Stimulated activated effector memory CD8-positive, alpha-beta T cell treated with anti-CD3 and anti-CD28 coated beads, Interleukin-12 subunit alpha, Interleukin-12 subunit beta, amount 100 ng/mL, for 72 hours (primary cell): ENCODE measurements around the gene RPGRIP1.
"Not testable (repeated sequence)": the region's sequence is repeated elsewhere in the genome, so short reads cannot be mapped to it uniquely, and the experiment has no call there.

ENCODE experiments used
- ATAC-seq: fragments of 150-1000 bp; cut with Tn5 transposase; 2 replicates; pipeline ENCODE4 v1.10.0; 2021
- DNase-seq, 2 donors: peaks; one replicate each; pipeline ENCODE4 v3.0.0; 2021 to 2022; ENCODE audit warnings: low spot score in 2 of 2
- H3K27ac Mint-ChIP-seq: one replicate; pipeline ENCODE4 v1.8.0; 2022; ENCODE audit warnings: mild to moderate bottlenecking, mixed read lengths
- H3K36me3 Mint-ChIP-seq: one replicate; pipeline ENCODE4 v1.8.0; 2022; ENCODE audit warnings: mild to moderate bottlenecking, mixed read lengths
- H3K4me1 Mint-ChIP-seq: one replicate; pipeline ENCODE4 v1.8.0; 2022; ENCODE audit warnings: mixed read lengths
- H3K4me3 Mint-ChIP-seq: one replicate; pipeline ENCODE4 v1.8.0; 2022; ENCODE audit warnings: mild to moderate bottlenecking, mixed read lengths
- H3K9me3 Mint-ChIP-seq: one replicate; pipeline ENCODE4 v1.8.0; 2022; ENCODE audit warnings: mixed read lengths

The RPGRIP1 gene

GRCh38 chr14:21255385-21256101, 24.3 kb upstream of the RPGRIP1 start:
- H3K27ac Mint-ChIP-seq, result peak overlapping the region; percentile 57
- ATAC-seq (no peak), DNase-seq (no peak)
- H3K9me3 Mint-ChIP-seq, result no peaks in the 10 kb centered on the region
- peak overlapping the region; percentile 96 for H3K4me3 Mint-ChIP-seq
- peaks cover 100% of the 10 kb centered on the region for H3K36me3 Mint-ChIP-seq
- peaks cover 64% of the 10 kb centered on the region for H3K4me1 Mint-ChIP-seq

GRCh38 chr14:21256102-21256447, 23.8 kb upstream of the RPGRIP1 start:
- not testable (repeated sequence) for H3K9me3 Mint-ChIP-seq, DNase-seq, ATAC-seq
- Mint-ChIP-seq H3K4me3 (peak overlapping the region; percentile 96), H3K36me3 (peaks cover 100% of the 10 kb centered on the region), H3K4me1 (peaks cover 61% of the 10 kb centered on the region), H3K27ac (peak overlapping the region; percentile 73)

- Mint-ChIP-seq H3K4me3 (peak overlapping the region; percentile 96), H3K9me3 (no peaks in the 10 kb centered on the region), H3K27ac (peak overlapping the region; percentile 73), H3K36me3 (peaks cover 100% of the 10 kb centered on the region), H3K4me1 (peaks cover 61% of the 10 kb centered on the region)
- ATAC-seq (no peak), DNase-seq (no peak)
Observed at GRCh38 chr14:21256539-21257393, 23.1 kb upstream of the RPGRIP1 start.

GRCh38 chr14:21257394-21257909, 22.4 kb upstream of the RPGRIP1 start:
- Mint-ChIP-seq H3K9me3 (no peaks in the 10 kb centered on the region), H3K27ac (peak overlapping the region; percentile 73), H3K4me1 (peaks cover 61% of the 10 kb centered on the region), H3K36me3 (peaks cover 100% of the 10 kb centered on the region), H3K4me3 (peak overlapping the region; percentile 96)
- DNase-seq, result no peak
- ATAC-seq, result peak; percentile 57

GRCh38 chr14:21258005-21258888, 21.6 kb upstream of the RPGRIP1 start:
- peaks cover 100% of the 10 kb centered on the region for H3K36me3 Mint-ChIP-seq
- peak; percentile 68 for ATAC-seq
- peak overlapping the region; percentile 73 for H3K27ac Mint-ChIP-seq
- DNase-seq, result no peak
- peak overlapping the region; percentile 96 for H3K4me3 Mint-ChIP-seq
- peaks cover 68% of the 10 kb centered on the region for H3K4me1 Mint-ChIP-seq
- H3K9me3 Mint-ChIP-seq, result no peaks in the 10 kb centered on the region

DNA sequence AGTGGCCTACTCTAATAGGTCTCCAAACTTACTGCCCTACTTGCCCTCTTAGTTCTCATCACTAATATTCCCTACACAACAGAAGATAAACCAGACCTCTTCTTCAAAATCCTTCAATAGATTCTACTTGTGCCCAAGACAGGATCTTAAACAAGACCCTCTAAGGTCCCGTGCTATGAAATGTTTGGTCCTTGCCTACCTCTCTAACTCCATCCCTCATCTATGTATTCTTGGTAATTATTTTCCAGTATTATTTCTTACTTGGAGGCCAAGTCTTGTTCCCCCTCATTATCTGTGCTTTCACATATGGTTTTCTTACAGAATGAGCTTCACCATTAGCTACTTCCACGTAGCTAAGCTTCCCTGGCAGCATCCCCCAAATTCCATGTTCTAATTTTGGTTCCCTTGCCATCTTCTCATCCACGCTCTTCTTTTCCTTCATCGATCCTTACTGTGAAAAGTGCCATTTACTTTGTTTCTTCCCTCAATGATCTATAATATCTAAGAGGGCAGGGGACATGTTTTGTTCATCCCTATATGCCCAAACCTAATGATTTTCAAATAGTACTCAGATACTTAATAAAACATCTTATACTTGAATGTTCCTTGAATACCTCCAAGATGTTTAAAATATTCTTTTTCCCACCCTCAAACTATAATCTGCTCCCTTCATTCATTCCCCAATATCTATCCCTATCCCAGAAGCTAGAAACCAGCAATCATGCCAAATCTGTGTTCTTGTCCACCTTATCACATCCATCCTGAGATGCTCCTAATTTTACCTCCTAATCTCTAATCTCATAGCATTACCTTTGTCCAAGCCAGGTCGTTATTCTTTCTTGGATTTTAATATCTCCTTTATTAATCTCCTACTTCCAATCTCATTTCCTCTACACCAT, 20.7 kb upstream of the RPGRIP1 start:
- peak overlapping the region; percentile 71 for H3K27ac Mint-ChIP-seq

DNA sequence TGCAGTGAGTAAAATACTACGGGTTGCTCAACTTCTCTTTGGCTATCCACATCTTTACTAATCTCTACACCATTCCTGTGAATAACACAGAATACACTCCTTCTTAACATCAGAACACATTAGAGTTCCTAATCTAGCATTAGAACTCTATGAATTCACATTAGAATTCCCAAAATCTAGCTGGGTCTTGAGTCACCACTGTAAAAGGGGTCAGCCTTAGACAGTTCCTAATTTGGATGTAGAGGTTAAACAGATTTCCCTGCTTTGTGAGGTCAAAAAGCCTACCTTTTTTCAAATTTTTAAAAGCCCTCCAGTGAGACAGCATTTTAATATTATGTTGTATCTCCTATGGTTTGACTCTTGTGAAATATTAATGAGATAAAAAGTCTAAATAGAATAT, 18.1 kb upstream of the RPGRIP1 start:
- DNase-seq (no peak), ATAC-seq (no peak)
- Mint-ChIP-seq H3K9me3 (no peaks in the 10 kb centered on the region), H3K36me3 (peaks cover 100% of the 10 kb centered on the region), H3K27ac (peak overlapping the region; percentile 100), H3K4me3 (peak overlapping the region; percentile 96), H3K4me1 (peaks cover 75% of the 10 kb centered on the region)

More for the DNA sequence above, 20.7 kb upstream of the RPGRIP1 start:
- Mint-ChIP-seq H3K4me3 (peak overlapping the region; percentile 96), H3K4me1 (peaks cover 77% of the 10 kb centered on the region), H3K9me3 (no peaks in the 10 kb centered on the region), H3K36me3 (peaks cover 100% of the 10 kb centered on the region)
- ATAC-seq, result no peak
- DNase-seq, result no peak

- H3K4me3 Mint-ChIP-seq, result peak overlapping the region; percentile 96
- H3K36me3 Mint-ChIP-seq, result peaks cover 100% of the 10 kb centered on the region
- H3K27ac Mint-ChIP-seq, result peak overlapping the region; percentile 100
- H3K4me1 Mint-ChIP-seq, result peaks cover 74% of the 10 kb centered on the region
- no peaks in the 10 kb centered on the region for H3K9me3 Mint-ChIP-seq
- no peak for ATAC-seq
- DNase-seq, result no peak
Observed at GRCh38 chr14:21262410-21262809, 17.5 kb upstream of the RPGRIP1 start.

DNA sequence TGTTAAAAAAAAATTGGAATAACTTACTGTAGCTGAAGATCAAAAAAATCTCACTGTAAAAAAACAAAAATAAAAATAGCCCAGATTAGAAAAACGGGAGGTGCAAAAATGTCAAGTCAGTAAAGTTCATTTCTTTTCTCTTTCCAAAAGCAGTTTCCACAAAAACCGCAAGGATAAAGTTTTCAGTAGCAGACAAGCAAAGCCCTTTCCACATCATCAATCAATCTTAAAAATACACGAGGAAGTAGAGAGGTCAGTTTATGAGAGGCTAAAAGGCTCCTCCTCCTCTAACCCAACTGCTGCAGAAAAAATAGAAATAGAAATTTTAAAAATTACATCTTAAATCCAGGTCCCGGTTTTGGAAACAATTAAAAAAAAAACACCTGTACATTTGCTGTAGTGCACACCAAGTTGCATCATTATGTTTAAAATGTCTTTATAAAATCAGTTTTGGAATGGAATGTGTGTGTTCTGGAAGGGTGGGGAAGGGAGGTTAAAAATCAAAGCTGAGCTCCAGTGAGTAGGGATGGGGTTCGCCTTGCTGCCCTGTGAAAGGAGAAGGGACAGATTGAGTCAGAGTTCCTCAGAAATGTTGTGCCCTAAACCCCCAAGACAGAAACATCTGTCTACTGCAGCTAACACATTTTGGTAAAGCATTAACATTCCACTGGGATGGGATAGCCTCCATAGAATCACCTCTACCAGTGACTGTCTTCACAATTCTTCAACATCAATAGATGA, 16.4 kb upstream of the RPGRIP1 start:
- H3K27ac Mint-ChIP-seq, result peak overlapping the region; percentile 100

GRCh38 chr14:21264025-21264801, 15.7 kb upstream of the RPGRIP1 start:
- Mint-ChIP-seq H3K4me1 (peaks cover 64% of the 10 kb centered on the region), H3K27ac (peak overlapping the region; percentile 100), H3K9me3 (no peaks in the 10 kb centered on the region), H3K4me3 (peak overlapping the region; percentile 96), H3K36me3 (peaks cover 100% of the 10 kb centered on the region)
- peak; percentile 86 for ATAC-seq
- DNase-seq, result no peak

More for the DNA sequence above, 16.4 kb upstream of the RPGRIP1 start:
- peak; percentile 25 for ATAC-seq
- Mint-ChIP-seq H3K4me1 (peaks cover 69% of the 10 kb centered on the region), H3K9me3 (no peaks in the 10 kb centered on the region), H3K36me3 (peaks cover 100% of the 10 kb centered on the region), H3K4me3 (peak overlapping the region; percentile 96)
- no peak for DNase-seq

- Mint-ChIP-seq H3K4me3 (peak overlapping the region; percentile 96), H3K36me3 (peaks cover 76% of the 10 kb centered on the region), H3K27ac (peak overlapping the region; percentile 100), H3K9me3 (no peaks in the 10 kb centered on the region), H3K4me1 (peaks cover 45% of the 10 kb centered on the region)
- DNase-seq (no peak), ATAC-seq (no peak)
Observed at GRCh38 chr14:21267431-21267845, 12.4 kb upstream of the RPGRIP1 start.

DNA sequence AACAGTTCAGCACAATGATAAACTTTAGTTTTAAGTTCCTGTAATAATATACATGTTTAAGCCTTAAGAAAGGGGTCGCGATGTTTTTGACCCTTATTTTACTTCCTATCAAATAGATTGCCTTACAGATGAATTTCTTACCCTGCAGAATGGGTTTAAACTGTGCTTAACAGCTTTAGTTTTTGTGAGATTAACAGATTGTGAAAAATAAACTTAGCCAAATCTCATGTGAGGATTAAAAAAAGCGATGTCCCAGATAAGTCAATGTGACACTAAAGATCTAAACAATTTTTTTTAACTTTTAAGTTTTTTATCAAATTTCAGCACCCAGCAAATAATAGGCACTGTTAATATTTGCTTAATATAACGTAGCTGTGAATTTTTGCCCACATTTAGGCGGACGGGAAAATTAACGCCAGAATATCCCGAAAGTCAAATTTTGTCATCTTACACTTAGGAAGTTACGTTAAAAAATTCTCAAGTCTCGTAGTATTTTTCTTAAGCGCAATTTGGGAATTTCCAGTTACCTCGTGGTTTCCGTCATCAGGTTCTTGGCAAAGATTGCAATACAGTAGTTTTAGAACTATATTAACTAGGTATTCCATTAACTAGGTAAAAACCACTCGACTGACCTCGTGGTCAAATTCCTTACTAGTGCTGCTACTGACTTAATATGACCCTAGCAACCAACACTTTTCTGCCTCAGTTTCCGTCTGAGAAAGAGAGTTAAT, 11.8 kb upstream of the RPGRIP1 start:
- no peaks in the 10 kb centered on the region for H3K9me3 Mint-ChIP-seq
- H3K27ac Mint-ChIP-seq, result peak overlapping the region; percentile 100
- peak overlapping the region; percentile 96 for H3K4me3 Mint-ChIP-seq
- peaks cover 40% of the 10 kb centered on the region for H3K4me1 Mint-ChIP-seq
- DNase-seq (no peak), ATAC-seq (no peak)
- H3K36me3 Mint-ChIP-seq, result peaks cover 70% of the 10 kb centered on the region
